Neuronal stem cell (in vitro differentiated cells): ENCODE results near the gene FRYL.
"Not testable (repeated sequence)": the region's sequence is repeated elsewhere in the genome, so short reads cannot be mapped to it uniquely, and the experiment has no call there.

Experiments
- DNase-seq: peaks from one replicate; pipeline ENCODE4 v3.0.0-alpha.2; 2013; ENCODE audit warnings: low spot score
- H2AFZ ChIP-seq: one replicate; pipeline ENCODE4 v1.6.1; 2013; ENCODE audit warnings: mild to moderate bottlenecking, low read length, inconsistent platforms
- H2AK5ac ChIP-seq: 2 replicates; pipeline ENCODE4 v1.6.1; 2013; ENCODE audit warnings: low read depth, mild to moderate bottlenecking, inconsistent platforms, low read length, moderate library complexity, mixed read lengths
- H2BK120ac ChIP-seq: 2 replicates; pipeline ENCODE4 v1.6.1; 2013; ENCODE audit warnings: low read depth, mild to moderate bottlenecking, inconsistent platforms, low read length, moderate library complexity, mixed read lengths
- H2BK12ac ChIP-seq: one replicate; pipeline ENCODE4 v1.6.1; 2013; ENCODE audit warnings: low read length, inconsistent platforms
- H2BK15ac ChIP-seq: 2 replicates; pipeline ENCODE4 v1.6.1; 2013; ENCODE audit warnings: mild to moderate bottlenecking, low read length, inconsistent platforms, mixed read lengths
- H2BK5ac ChIP-seq: one replicate; pipeline ENCODE4 v1.6.1; 2013; ENCODE audit warnings: inconsistent platforms, mild to moderate bottlenecking, low read length, moderate library complexity
- H3K14ac ChIP-seq: one replicate; pipeline ENCODE4 v1.6.1; 2013; ENCODE audit warnings: low read length, inconsistent platforms
- H3K18ac ChIP-seq: 2 replicates; pipeline ENCODE4 v1.6.1; 2013; ENCODE audit warnings: low read length, inconsistent platforms
- H3K23ac ChIP-seq: 2 replicates; pipeline ENCODE4 v1.6.1; 2013; ENCODE audit warnings: low read depth, mild to moderate bottlenecking, mixed read lengths, low read length, inconsistent platforms; ENCODE audit not compliant: poor library complexity
- H3K27ac ChIP-seq: replicated peaks from 3 replicates; pipeline ENCODE4 v1.5.1; 2013; ENCODE audit warnings: low read length, inconsistent platforms
- H3K27me3 ChIP-seq, 3 experiments: 2 replicates each; pipeline ENCODE4 v1.6.1; 2013; ENCODE audit warnings: low read length in 3 of 3, mild to moderate bottlenecking in 2 of 3, inconsistent platforms in 1 of 3, low read depth in 1 of 3, mixed read lengths in 1 of 3, moderate library complexity in 1 of 3; ENCODE audit not compliant: control insufficient read depth in 3 of 3, insufficient read depth in 3 of 3
- H3K36me3 ChIP-seq, 2 donors: replicated peaks in 1 of 2; 2 replicates each; pipeline ENCODE4 v1.6.1; 2013; ENCODE audit warnings: low read length in 2 of 2; ENCODE audit not compliant: control insufficient read depth in 2 of 2, insufficient read depth in 2 of 2
- H3K4ac ChIP-seq: 2 replicates; pipeline ENCODE4 v1.6.1; 2013; ENCODE audit warnings: inconsistent platforms, mild to moderate bottlenecking, low read length, moderate library complexity
- H3K4me1 ChIP-seq, 2 donors: 1 replicate in 1 of 2; 2 replicates in 1 of 2; pipeline ENCODE4 v1.6.1; 2013; ENCODE audit warnings: low read length in 2 of 2, low read depth in 1 of 2; ENCODE audit not compliant: control insufficient read depth in 2 of 2, insufficient read depth in 1 of 2
- H3K4me2 ChIP-seq: one replicate; pipeline ENCODE4 v1.6.1; 2013; ENCODE audit warnings: mild to moderate bottlenecking, low read length, inconsistent platforms; ENCODE audit not compliant: insufficient read depth, poor library complexity, severe bottlenecking
- H3K4me3 ChIP-seq, 2 donors: 2 replicates each; pipeline ENCODE4 v1.5.1; 2013; ENCODE audit warnings: low read length in 2 of 2, mild to moderate bottlenecking in 2 of 2, inconsistent platforms in 1 of 2, moderate library complexity in 1 of 2
- H3K79me1 ChIP-seq: one replicate; pipeline ENCODE4 v1.6.1; 2013; ENCODE audit warnings: low read depth, mild to moderate bottlenecking, inconsistent platforms, low read length, moderate library complexity
- H3K9ac ChIP-seq: one replicate; pipeline ENCODE4 v1.6.1; 2013; ENCODE audit warnings: mild to moderate bottlenecking, low read depth, low read length, inconsistent platforms; ENCODE audit not compliant: poor library complexity
- H3K9me3 ChIP-seq, 2 donors: replicated peaks in 1 of 2; 2 replicates each; pipeline versions ENCODE3 to v1.6.1; 2013; ENCODE audit warnings: low read length in 2 of 2, mild to moderate bottlenecking in 2 of 2, inconsistent platforms in 1 of 2, low read depth in 1 of 2, mixed read lengths in 1 of 2, moderate library complexity in 1 of 2; ENCODE audit not compliant: control insufficient read depth in 2 of 2, insufficient read depth in 1 of 2
- H4K8ac ChIP-seq: one replicate; pipeline ENCODE4 v1.6.1; 2013; ENCODE audit warnings: low read depth, mild to moderate bottlenecking, inconsistent platforms, low read length, moderate library complexity
- H4K91ac ChIP-seq: one replicate; pipeline ENCODE4 v1.6.1; 2013; ENCODE audit warnings: low read length, low read depth, mild to moderate bottlenecking, inconsistent platforms; ENCODE audit not compliant: poor library complexity
- WGBS, 2 donors: extraction: QIAGEN DNeasy Blood & Tissue Kit; methylation state at CpG; one replicate each; pipeline ENCODE4 v1.1.7; 2013; ENCODE audit warnings: missing lambda C conversion rate in 2 of 2, mixed read lengths in 1 of 2; ENCODE audit not compliant: insufficient read length in 2 of 2, insufficient replicate concordance in 1 of 2; ENCODE audit errors: extremely low coverage in 2 of 2; 5-methylcytosine and 5-hydroxymethylcytosine counted together

The FRYL gene

DNA sequence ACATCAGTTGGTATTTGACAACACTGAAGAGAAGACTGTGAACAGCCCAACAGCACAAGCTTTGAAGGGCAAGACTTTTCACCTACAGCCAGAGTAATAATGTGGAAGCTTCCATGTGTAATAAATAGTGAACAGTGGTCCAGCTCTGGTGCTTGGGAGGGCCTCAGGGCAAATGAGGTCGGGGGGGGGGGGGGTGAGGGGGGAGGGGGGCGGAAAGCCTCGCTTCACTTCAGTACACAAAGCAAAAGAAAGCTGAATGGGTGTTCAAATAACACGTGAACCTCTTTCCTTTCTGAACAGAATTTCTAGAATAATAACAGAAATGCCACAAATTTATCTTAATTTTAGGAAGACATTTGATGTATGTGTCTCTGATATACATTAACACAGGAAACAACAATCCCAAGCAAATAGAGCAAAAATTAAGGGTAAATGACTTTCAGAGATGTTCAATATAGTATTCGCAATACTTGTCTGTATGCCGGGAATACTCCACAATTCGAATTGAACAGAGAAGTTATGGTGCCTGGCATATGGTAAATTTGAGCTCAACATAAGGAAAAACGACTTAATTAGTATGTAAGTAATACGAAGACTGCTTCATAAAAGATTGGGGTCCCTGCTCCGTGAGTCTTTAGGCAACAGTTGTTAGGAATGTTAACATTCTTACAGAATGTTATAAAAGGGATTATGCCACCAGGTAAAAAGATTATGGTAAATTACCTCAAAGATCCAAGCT lies 92.6 kb downstream of the FRYL start:
- Histone ChIP-seq H3K9ac (no peak overlapping the region), H2BK5ac (no peak overlapping the region), H3K18ac (no peak overlapping the region), H3K36me3 (no peaks in the 10 kb centered on the region), H2AK5ac (no peak overlapping the region), H4K91ac (no peak overlapping the region), H3K4me2 (no peak overlapping the region), H3K27me3 (no peaks in the 10 kb centered on the region), H3K9me3 (no peaks in the 10 kb centered on the region), H3K23ac (no peak overlapping the region), H4K8ac (no peak overlapping the region), H3K4me3 (no peak overlapping the region), H2BK120ac (no peak overlapping the region), H2BK12ac (no peak overlapping the region), H3K27ac (no peak overlapping the region), H3K4ac (no peak overlapping the region), H3K14ac (no peak overlapping the region), H2BK15ac (no peak overlapping the region), H3K79me1 (peaks cover 2% of the 10 kb centered on the region), H2AFZ (no peak overlapping the region), H3K4me1 (peaks cover 0 to 14% of the 10 kb centered on the region in 2 donors)
- no CpG with 5 or more reads among the region's 10 CpGs for WGBS, 2 donors
- DNase-seq = no peak

GRCh38 chr4:48686369-48686768 lies 93.7 kb downstream of the FRYL start:
- Histone ChIP-seq H3K4ac (no peak overlapping the region), H2BK120ac (no peak overlapping the region), H2BK12ac (no peak overlapping the region), H3K27ac (no peak overlapping the region), H3K27me3 (no peaks in the 10 kb centered on the region), H2AK5ac (no peak overlapping the region), H2AFZ (no peak overlapping the region), H4K91ac (no peak overlapping the region), H3K36me3 (no peaks in the 10 kb centered on the region), H3K4me3 (no peak overlapping the region), H2BK15ac (no peak overlapping the region), H3K4me2 (no peak overlapping the region), H3K18ac (no peak overlapping the region), H3K9me3 (no peaks in the 10 kb centered on the region), H2BK5ac (no peak overlapping the region), H3K4me1 (peaks cover 0 to 14% of the 10 kb centered on the region in 2 donors), H3K79me1 (peaks cover 2% of the 10 kb centered on the region), H3K9ac (no peak overlapping the region), H3K14ac (no peak overlapping the region), H3K23ac (no peak overlapping the region), H4K8ac (no peak overlapping the region)
- no CpG with 5 or more reads among the region's 3 CpGs for WGBS, 2 donors
- no peak for DNase-seq

GRCh38 chr4:48683784-48684666 lies 96.1 kb downstream of the FRYL start:
- Histone ChIP-seq H3K14ac (no peak overlapping the region), H3K27ac (no peak overlapping the region), H3K9me3 (no peaks in the 10 kb centered on the region), H3K23ac (no peak overlapping the region), H2AK5ac (no peak overlapping the region), H3K4ac (no peak overlapping the region), H3K36me3 (no peaks in the 10 kb centered on the region), H2BK15ac (no peak overlapping the region), H3K4me3 (no peak overlapping the region), H3K27me3 (no peaks in the 10 kb centered on the region), H3K4me1 (peaks cover 0 to 14% of the 10 kb centered on the region in 2 donors), H3K4me2 (no peak overlapping the region), H2BK12ac (no peak overlapping the region), H2BK5ac (no peak overlapping the region), H3K18ac (no peak overlapping the region), H2AFZ (no peak overlapping the region), H4K8ac (no peak overlapping the region), H4K91ac (no peak overlapping the region), H3K9ac (no peak overlapping the region), H3K79me1 (peaks cover 2% of the 10 kb centered on the region), H2BK120ac (no peak overlapping the region)
- no peak for DNase-seq
- no CpG with 5 or more reads among the region's 1 CpG for WGBS, 2 donors

- H3K14ac ChIP-seq, H4K8ac ChIP-seq, H2BK15ac ChIP-seq, H3K36me3 ChIP-seq, DNase-seq, H3K4me3 ChIP-seq, H2BK5ac ChIP-seq, H3K9me3 ChIP-seq, H2BK120ac ChIP-seq, H3K4ac ChIP-seq, H2AK5ac ChIP-seq, H3K9ac ChIP-seq, H3K27me3 ChIP-seq, H3K27ac ChIP-seq, H3K18ac ChIP-seq, H2AFZ ChIP-seq, H4K91ac ChIP-seq, H3K23ac ChIP-seq, H3K79me1 ChIP-seq, H2BK12ac ChIP-seq, H3K4me2 ChIP-seq: not testable (repeated sequence)
- peaks cover 0 to 13% of the 10 kb centered on the region in 2 donors for H3K4me1 ChIP-seq
- no CpG with 5 or more reads among the region's 3 CpGs for WGBS, 2 donors
These were observed 97.2 kb downstream of the FRYL start for GRCh38 chr4:48682870-48683269.
